WERI-Rb-1 (cell line): ENCODE measurements around the gene BLMH.
"Not testable (repeated sequence)": the region's sequence is repeated elsewhere in the genome, so short reads cannot be mapped to it uniquely, and the experiment has no call there.

Experiments used
- DNase-seq: peaks from one replicate; pipeline ENCODE4 v3.0.0-alpha.2; 2020
- H3K27ac ChIP-seq: fragments of 250-450 bp; sonication (Bioruptor Pico); 2 replicates; pipeline ENCODE4 v1.5.1; 2020; ENCODE audit warnings: mild to moderate bottlenecking, moderate library complexity
- H3K27me3 ChIP-seq: fragments of 250-450 bp; sonication (Bioruptor Pico); 2 replicates; pipeline ENCODE4 v1.5.1; 2021; ENCODE audit warnings: mild to moderate bottlenecking, low read depth, moderate library complexity; ENCODE audit not compliant: insufficient read depth, severe bottlenecking
- H3K36me3 ChIP-seq: fragments of 250-450 bp; sonication (Bioruptor Pico); 2 replicates; pipeline ENCODE4 v1.5.1; 2020; ENCODE audit warnings: mild to moderate bottlenecking, moderate library complexity
- H3K4me3 ChIP-seq: 2 replicates; pipeline ENCODE4 v1.5.1; 2011; ENCODE audit warnings: low read depth, mild to moderate bottlenecking, control low read depth, low read length
- H3K9me3 ChIP-seq: fragments of 250-450 bp; sonication (Bioruptor Pico); 2 replicates; pipeline ENCODE4 v1.5.1; 2021; ENCODE audit warnings: mild to moderate bottlenecking, moderate library complexity; ENCODE audit not compliant: severe bottlenecking
- TF ChIP-seq, protein P1 (sequence below): IDR thresholded peaks from 2 replicates; pipeline ENCODE4 v1.5.1; 2011; ENCODE audit warnings: low read depth, mild to moderate bottlenecking, control low read depth, inconsistent platforms, low read length

The BLMH gene

DNA sequence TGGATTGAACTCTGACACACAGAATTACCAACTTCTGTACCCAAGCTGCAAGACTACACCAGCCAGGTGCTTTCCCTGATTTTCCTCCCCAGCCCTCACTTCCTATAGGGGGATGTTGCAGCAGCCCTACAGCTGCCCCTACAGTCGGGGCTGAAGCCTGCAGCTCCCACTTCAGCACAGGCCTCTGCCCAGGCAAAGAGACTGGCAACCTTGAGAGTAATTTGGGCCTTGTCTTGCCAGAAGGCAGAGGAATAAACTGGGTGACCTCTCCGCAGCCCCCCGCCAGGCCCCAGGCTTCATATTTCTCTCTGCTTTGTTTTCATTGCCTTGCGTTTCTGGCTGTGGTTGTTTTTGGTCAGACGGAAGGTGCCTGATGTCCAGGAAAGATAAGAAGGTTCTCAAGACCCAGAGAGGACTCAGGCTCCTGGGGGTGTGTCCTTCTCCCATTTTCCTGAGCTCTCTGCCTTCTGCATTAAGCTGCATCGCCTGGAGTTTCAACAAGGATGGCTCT is 88.2 kb downstream of the BLMH start:
- Histone ChIP-seq H3K27me3 (no peaks in the 10 kb centered on the region), H3K4me3 (no peak overlapping the region), H3K36me3 (no peaks in the 10 kb centered on the region), H3K27ac (no peak overlapping the region), H3K9me3 (no peaks in the 10 kb centered on the region)
- TF ChIP-seq, protein P1, sequence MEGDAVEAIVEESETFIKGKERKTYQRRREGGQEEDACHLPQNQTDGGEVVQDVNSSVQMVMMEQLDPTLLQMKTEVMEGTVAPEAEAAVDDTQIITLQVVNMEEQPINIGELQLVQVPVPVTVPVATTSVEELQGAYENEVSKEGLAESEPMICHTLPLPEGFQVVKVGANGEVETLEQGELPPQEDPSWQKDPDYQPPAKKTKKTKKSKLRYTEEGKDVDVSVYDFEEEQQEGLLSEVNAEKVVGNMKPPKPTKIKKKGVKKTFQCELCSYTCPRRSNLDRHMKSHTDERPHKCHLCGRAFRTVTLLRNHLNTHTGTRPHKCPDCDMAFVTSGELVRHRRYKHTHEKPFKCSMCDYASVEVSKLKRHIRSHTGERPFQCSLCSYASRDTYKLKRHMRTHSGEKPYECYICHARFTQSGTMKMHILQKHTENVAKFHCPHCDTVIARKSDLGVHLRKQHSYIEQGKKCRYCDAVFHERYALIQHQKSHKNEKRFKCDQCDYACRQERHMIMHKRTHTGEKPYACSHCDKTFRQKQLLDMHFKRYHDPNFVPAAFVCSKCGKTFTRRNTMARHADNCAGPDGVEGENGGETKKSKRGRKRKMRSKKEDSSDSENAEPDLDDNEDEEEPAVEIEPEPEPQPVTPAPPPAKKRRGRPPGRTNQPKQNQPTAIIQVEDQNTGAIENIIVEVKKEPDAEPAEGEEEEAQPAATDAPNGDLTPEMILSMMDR = peak; percentile 24; the same call in 1 of the 2 replicates
- DNase-seq = no peak

DNA sequence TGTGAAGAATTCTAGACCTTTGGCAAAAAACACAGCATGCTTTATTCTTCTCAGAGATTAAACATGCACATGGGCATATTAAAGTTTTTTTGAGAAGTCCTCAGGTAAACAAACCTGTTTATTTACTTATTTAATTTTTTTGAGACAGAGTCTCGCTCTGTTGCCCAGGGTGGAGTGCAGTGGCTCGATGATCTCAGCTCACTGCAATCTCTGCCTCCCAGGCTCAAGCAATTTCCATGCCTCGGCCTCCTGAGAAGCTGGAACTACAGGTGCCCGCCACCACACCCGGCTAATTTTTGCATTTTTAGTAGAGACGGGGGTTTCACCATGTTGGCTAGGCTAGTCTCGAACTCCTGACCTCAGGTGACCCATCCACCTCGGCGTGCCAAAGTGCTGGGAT is 91.1 kb downstream of the BLMH start:
- not testable (repeated sequence) for H3K4me3 ChIP-seq, H3K9me3 ChIP-seq, H3K27me3 ChIP-seq, H3K36me3 ChIP-seq, DNase-seq, H3K27ac ChIP-seq

DNA sequence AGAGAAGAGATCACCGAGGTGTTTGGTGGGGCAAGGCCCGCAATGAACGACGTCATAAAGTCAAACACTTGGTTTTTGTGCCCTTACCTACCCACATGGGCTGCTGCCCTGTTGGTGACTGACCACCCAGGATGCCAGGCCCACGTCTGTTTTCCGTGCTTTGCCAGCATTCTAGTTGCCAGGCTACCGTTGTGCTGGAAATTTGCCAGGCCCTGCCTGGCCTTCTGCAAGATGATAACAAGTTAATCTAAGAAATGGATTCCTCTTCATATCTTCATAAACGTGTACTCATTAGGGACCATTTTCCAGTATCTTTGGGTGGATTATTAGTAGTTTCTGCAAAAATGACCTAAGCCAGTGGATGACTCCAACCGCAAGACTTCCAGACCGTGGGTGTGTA is 91.6 kb downstream of the BLMH start:
- Histone ChIP-seq H3K27me3 (no peaks in the 10 kb centered on the region), H3K4me3 (no peak overlapping the region), H3K27ac (no peak overlapping the region), H3K36me3 (no peaks in the 10 kb centered on the region), H3K9me3 (no peaks in the 10 kb centered on the region)
- TF ChIP-seq, protein P1 = no peak
- DNase-seq = no peak

DNA sequence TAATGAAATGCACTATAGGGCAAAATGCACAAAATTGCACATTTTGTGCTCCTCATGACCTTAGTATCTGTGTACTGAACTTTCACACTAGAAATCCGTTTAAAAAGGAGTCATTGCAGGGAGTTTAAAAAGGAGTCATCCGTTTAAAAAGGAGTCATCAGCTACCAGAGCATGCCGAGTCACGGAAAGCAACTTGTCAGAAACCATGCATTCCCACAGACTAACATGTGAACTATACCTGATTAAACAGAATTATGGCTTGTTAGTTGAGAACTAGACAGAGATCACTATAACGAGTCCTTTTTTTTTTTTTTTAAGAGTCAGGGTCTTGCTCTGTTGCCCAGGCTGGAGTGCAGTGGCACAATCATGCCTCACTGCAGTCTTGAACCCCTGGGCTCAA is 92.1 kb downstream of the BLMH start:
- no peak overlapping the region for H3K27ac ChIP-seq
- TF ChIP-seq, protein P1 = no peak
- no peak for DNase-seq
- H3K4me3 ChIP-seq = no peak overlapping the region
- H3K27me3 ChIP-seq = no peaks in the 10 kb centered on the region
- H3K36me3 ChIP-seq = no peaks in the 10 kb centered on the region
- no peaks in the 10 kb centered on the region for H3K9me3 ChIP-seq
